Hematopoietic multipotent progenitor cell treated with erythropoietin and hydrocortisone succinate and interleukin-3 and kit ligand, for 4 days (in vitro differentiated cells): Measurements from ENCODE around the gene CEP85L.
"Not testable (repeated sequence)": the region's sequence is repeated elsewhere in the genome, so short reads cannot be mapped to it uniquely, and the experiment has no call there.

Source experiments
- DNase-seq: peaks from one replicate; pipeline ENCODE4 v3.0.0-alpha.2; 2015

The CEP85L gene

GRCh38 chr6:118488631-118489030 is 162.8 kb downstream of the CEP85L start:
- no peak for DNase-seq

- no peak for DNase-seq
These were observed 165.5 kb downstream of the CEP85L start for GRCh38 chr6:118485601-118486550.

GRCh38 chr6:118476551-118476950 is 174.8 kb downstream of the CEP85L start:
- DNase-seq: no peak

- DNase-seq: no peak
These were observed 178.1 kb downstream of the CEP85L start for GRCh38 chr6:118473266-118473665.

- no peak for DNase-seq
These were observed 181.9 kb downstream of the CEP85L start for GRCh38 chr6:118469468-118469867.

GRCh38 chr6:118468682-118469465 is 182.5 kb downstream of the CEP85L start:
- DNase-seq: no peak

- no peak for DNase-seq
These were observed 184.2 kb downstream of the CEP85L start for GRCh38 chr6:118467181-118467580.

GRCh38 chr6:118464620-118465019 is 186.8 kb downstream of the CEP85L start:
- no peak for DNase-seq

GRCh38 chr6:118460958-118461470 is 190.4 kb downstream of the CEP85L start:
- DNase-seq: no peak

- no peak for DNase-seq
These were observed 194.4 kb downstream of the CEP85L start for GRCh38 chr6:118456982-118457381.

GRCh38 chr6:118451839-118452238 is 199.6 kb downstream of the CEP85L start:
- DNase-seq: no peak

GRCh38 chr6:118444796-118445195 is 206.6 kb downstream of the CEP85L start:
- no peak for DNase-seq

- no peak for DNase-seq
These were observed 214.9 kb downstream of the CEP85L start for GRCh38 chr6:118436482-118436881.

GRCh38 chr6:118434147-118434546 is 217.2 kb downstream of the CEP85L start:
- DNase-seq: not testable (repeated sequence)

- DNase-seq: not testable (repeated sequence)
These were observed 230.1 kb downstream of the CEP85L start for GRCh38 chr6:118421312-118421711.

- no peak for DNase-seq
These were observed 231.7 kb downstream of the CEP85L start for GRCh38 chr6:118419448-118420394.
